SK-N-SH (cell line): ENCODE measurements around the gene IFNA1.

Source experiments
- FOXM1 ChIP-seq: IDR thresholded peaks from 2 replicates; pipeline ENCODE4 v1.4.0; 2012; ENCODE audit warnings: low read depth, mild to moderate bottlenecking
- GABPA ChIP-seq: IDR thresholded peaks from 2 replicates; pipeline ENCODE4 v1.4.0; 2012; ENCODE audit warnings: low read depth, mild to moderate bottlenecking
- GATA2 ChIP-seq: sonication (generic); formaldehyde crosslinking; IDR thresholded peaks from 2 replicates; pipeline ENCODE4 v1.5.0; 2020; ENCODE audit warnings: mild to moderate bottlenecking, missing genetic modification reagents
- JUND ChIP-seq: IDR thresholded peaks from 2 replicates; pipeline ENCODE4 v1.4.0; 2012
- MXI1 ChIP-seq: IDR thresholded peaks from 2 replicates; pipeline ENCODE4 v1.6.1; 2012; ENCODE audit warnings: mild to moderate bottlenecking, low read depth, low read length, improper control_type of control experiment
- NFIC ChIP-seq: IDR thresholded peaks from 2 replicates; pipeline ENCODE4 v1.4.0; 2012; ENCODE audit warnings: borderline replicate concordance
- SMC3 ChIP-seq: IDR thresholded peaks from 2 replicates; pipeline ENCODE4 v1.6.1; 2012; ENCODE audit warnings: low read depth, low read length, improper control_type of control experiment
- TF ChIP-seq, protein P1 (sequence below): IDR thresholded peaks from 2 replicates; pipeline ENCODE4 v1.6.1; 2012; ENCODE audit warnings: mild to moderate bottlenecking, low read depth, low read length, moderate library complexity
- TF ChIP-seq, protein P2 (sequence below): fragments of 200-600 bp; sonication (generic); IDR thresholded peaks from 2 replicates; pipeline ENCODE4 v1.6.1; 2017; ENCODE audit warnings: antibody characterized with exemption, mild to moderate bottlenecking, moderate library complexity
- TF ChIP-seq, protein P3 (sequence below): fragments of 150-350 bp; IDR thresholded peaks from 2 replicates; pipeline ENCODE4 v1.6.1; 2017; ENCODE audit warnings: antibody characterized with exemption, low read length, low read depth, borderline replicate concordance
- TF ChIP-seq, protein P4 (sequence below): IDR thresholded peaks from 2 replicates; pipeline ENCODE4; 2012

DNA sequence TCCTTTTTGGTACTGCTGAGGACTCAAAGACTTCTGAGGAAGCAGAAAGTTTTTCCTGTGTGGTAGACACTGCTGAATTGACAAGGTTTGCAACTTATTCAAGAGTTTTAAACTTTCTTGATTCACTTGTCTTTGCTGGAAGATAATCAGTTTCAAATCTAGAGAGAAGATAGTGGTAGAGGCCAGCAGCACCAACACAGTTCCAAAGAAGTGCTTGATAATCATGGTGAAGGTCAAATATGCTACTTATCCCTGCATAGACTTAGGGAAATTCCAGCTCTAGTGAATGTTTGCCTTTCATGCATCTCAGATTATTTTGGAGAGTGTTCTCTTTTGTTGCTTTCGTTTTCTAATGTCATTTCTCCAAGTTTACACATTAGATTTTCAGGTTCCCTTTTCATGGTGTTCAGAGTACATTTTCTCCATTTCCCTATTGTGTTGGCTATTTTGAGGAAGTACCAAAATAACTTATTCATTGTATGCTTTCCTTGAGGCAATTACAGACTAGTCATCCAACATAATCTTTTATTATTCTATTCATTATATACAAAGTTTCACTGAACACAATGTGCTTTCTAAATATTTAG, 41.3 kb downstream of the IFNA1 start:
- TF ChIP-seq GABPA (no peak), GATA2 (CRISPR knock-in tag) (no peak), NFIC (no peak), JUND (no peak), MXI1 (no peak), SMC3 (no peak), FOXM1 (no peak)
- TF ChIP-seq, protein P1, sequence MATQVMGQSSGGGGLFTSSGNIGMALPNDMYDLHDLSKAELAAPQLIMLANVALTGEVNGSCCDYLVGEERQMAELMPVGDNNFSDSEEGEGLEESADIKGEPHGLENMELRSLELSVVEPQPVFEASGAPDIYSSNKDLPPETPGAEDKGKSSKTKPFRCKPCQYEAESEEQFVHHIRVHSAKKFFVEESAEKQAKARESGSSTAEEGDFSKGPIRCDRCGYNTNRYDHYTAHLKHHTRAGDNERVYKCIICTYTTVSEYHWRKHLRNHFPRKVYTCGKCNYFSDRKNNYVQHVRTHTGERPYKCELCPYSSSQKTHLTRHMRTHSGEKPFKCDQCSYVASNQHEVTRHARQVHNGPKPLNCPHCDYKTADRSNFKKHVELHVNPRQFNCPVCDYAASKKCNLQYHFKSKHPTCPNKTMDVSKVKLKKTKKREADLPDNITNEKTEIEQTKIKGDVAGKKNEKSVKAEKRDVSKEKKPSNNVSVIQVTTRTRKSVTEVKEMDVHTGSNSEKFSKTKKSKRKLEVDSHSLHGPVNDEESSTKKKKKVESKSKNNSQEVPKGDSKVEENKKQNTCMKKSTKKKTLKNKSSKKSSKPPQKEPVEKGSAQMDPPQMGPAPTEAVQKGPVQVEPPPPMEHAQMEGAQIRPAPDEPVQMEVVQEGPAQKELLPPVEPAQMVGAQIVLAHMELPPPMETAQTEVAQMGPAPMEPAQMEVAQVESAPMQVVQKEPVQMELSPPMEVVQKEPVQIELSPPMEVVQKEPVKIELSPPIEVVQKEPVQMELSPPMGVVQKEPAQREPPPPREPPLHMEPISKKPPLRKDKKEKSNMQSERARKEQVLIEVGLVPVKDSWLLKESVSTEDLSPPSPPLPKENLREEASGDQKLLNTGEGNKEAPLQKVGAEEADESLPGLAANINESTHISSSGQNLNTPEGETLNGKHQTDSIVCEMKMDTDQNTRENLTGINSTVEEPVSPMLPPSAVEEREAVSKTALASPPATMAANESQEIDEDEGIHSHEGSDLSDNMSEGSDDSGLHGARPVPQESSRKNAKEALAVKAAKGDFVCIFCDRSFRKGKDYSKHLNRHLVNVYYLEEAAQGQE = no peak
- TF ChIP-seq, protein P2, sequence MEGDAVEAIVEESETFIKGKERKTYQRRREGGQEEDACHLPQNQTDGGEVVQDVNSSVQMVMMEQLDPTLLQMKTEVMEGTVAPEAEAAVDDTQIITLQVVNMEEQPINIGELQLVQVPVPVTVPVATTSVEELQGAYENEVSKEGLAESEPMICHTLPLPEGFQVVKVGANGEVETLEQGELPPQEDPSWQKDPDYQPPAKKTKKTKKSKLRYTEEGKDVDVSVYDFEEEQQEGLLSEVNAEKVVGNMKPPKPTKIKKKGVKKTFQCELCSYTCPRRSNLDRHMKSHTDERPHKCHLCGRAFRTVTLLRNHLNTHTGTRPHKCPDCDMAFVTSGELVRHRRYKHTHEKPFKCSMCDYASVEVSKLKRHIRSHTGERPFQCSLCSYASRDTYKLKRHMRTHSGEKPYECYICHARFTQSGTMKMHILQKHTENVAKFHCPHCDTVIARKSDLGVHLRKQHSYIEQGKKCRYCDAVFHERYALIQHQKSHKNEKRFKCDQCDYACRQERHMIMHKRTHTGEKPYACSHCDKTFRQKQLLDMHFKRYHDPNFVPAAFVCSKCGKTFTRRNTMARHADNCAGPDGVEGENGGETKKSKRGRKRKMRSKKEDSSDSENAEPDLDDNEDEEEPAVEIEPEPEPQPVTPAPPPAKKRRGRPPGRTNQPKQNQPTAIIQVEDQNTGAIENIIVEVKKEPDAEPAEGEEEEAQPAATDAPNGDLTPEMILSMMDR = no peak
- TF ChIP-seq, protein P3, sequence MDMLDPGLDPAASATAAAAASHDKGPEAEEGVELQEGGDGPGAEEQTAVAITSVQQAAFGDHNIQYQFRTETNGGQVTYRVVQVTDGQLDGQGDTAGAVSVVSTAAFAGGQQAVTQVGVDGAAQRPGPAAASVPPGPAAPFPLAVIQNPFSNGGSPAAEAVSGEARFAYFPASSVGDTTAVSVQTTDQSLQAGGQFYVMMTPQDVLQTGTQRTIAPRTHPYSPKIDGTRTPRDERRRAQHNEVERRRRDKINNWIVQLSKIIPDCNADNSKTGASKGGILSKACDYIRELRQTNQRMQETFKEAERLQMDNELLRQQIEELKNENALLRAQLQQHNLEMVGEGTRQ = no peak
- TF ChIP-seq, protein P4, sequence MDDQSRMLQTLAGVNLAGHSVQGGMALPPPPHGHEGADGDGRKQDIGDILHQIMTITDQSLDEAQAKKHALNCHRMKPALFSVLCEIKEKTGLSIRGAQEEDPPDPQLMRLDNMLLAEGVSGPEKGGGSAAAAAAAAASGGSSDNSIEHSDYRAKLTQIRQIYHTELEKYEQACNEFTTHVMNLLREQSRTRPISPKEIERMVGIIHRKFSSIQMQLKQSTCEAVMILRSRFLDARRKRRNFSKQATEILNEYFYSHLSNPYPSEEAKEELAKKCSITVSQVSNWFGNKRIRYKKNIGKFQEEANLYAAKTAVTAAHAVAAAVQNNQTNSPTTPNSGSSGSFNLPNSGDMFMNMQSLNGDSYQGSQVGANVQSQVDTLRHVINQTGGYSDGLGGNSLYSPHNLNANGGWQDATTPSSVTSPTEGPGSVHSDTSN = no peak
